H1 (cell line): ENCODE measurements around the gene CFD. TPM values are rescaled to one million over a fixed set of nuclear protein-coding genes. Genes with fewer than 3 reads are reported as not detected.

Source experiments
- HDAC2 ChIP-seq, 2 experiments: fragments of 300-600 bp in 1 of 2; sonication (generic) in 1 of 2; IDR thresholded peaks; 2 replicates each; pipeline ENCODE4 v1.6.1; 2011 to 2012; ENCODE audit warnings: low read depth in 2 of 2, low read length in 2 of 2, mild to moderate bottlenecking in 2 of 2, moderate library complexity in 2 of 2, borderline replicate concordance in 1 of 2, inconsistent platforms in 1 of 2
- polyA plus RNA-seq, 7 experiments: library from polyadenylated mRNA; depleted of rRNA in 3 of 7; stranded (reverse) in 5 of 7; unstranded in 2 of 7; fragments of >200 nt in 5 of 7; fragments of 200-250 nt in 2 of 7; gene quantifications; 1 replicate in 5 of 7; 2 replicates in 1 of 7; 4 replicates in 1 of 7; pipeline versions ENCODE4 v1.2.1 to v1.2.3, GENCODE V29; 2011 to 2013; ENCODE audit warnings: missing spikeins in 2 of 7, mixed read lengths in 2 of 7
- total RNA-seq: library from RNA; stranded (reverse); fragmentation: NEBNext Ultra II Directional; extraction: Animal tissue kit (Norgen Biotek cat#: 25700); gene quantifications from 2 replicates; pipeline ENCODE4 v1.2.1, GENCODE V29; 2021

Gene CFD
- total and polyA plus RNA-seq, 2 of the 8 experiments (the other 6 are each of a cell fraction or from before 2014, with no cell fraction given) = 1.7 to 2.8 TPM

- TF ChIP-seq HDAC2 (IDR thresholded peaks at IDR 0.05; ENCODE audit: borderline replicate concordance in 1 of 2, low read depth in 2 of 2, low read length in 2 of 2) = 0 out of 4 replicates have a peak, but pooled peaks of 1 of the 2 experiments have one; percentile 29
These were observed 52.0 kb downstream of the CFD start (continued) for GRCh38 chr19:911197-912033.
